Calu3 (cell line): ENCODE data around the gene FBXO15. TPM values are rescaled to one million over a fixed set of nuclear protein-coding genes. Genes with fewer than 3 reads are reported as not detected.

ENCODE experiments used
- BruUV-seq: library from RNA; stranded (reverse); fragments of 400-500 nt; replicated peaks from 2 replicates; lab custom pipeline; 2021; lab: Mats Ljungman, UMichigan
- CTCF ChIA-PET: fragments of 300-600 bp; sonication (Branson Sonifier 250); formaldehyde crosslinking; loops from one replicate; lab custom pipeline; 2022; ENCODE audit warnings: antibody characterized with exemption; lab: Charles Lee
- DNase-seq: peaks from one replicate; pipeline ENCODE4 v3.0.0; 2022
- H3K27ac Mint-ChIP-seq: one replicate; pipeline ENCODE4 v1.8.0; 2022; ENCODE audit warnings: mixed read lengths; ENCODE audit not compliant: unreplicated experiment
- H3K27me3 Mint-ChIP-seq: one replicate; pipeline ENCODE4 v1.8.0; 2022; ENCODE audit warnings: mixed read lengths; ENCODE audit not compliant: unreplicated experiment
- H3K36me3 Mint-ChIP-seq: one replicate; pipeline ENCODE4 v1.8.0; 2022; ENCODE audit warnings: mild to moderate bottlenecking, moderate library complexity, mixed read lengths; ENCODE audit not compliant: insufficient read depth, unreplicated experiment
- H3K4me1 Mint-ChIP-seq: one replicate; pipeline ENCODE4 v1.8.0; 2022; ENCODE audit warnings: mild to moderate bottlenecking, low read depth, mixed read lengths; ENCODE audit not compliant: unreplicated experiment
- H3K4me3 Mint-ChIP-seq: one replicate; pipeline ENCODE4 v1.8.0; 2022; ENCODE audit warnings: mild to moderate bottlenecking, low read depth, moderate library complexity, mixed read lengths; ENCODE audit not compliant: unreplicated experiment
- H3K9me3 Mint-ChIP-seq: one replicate; pipeline ENCODE4 v1.8.0; 2022; ENCODE audit warnings: low read depth, mixed read lengths; ENCODE audit not compliant: unreplicated experiment
- CTCF ChIP-seq: fragments of 200-600 bp; IDR thresholded peaks from one replicate; pipeline ENCODE4 v1.8.0; 2022; ENCODE audit warnings: antibody characterized with exemption; ENCODE audit not compliant: unreplicated experiment
- intact Hi-C: fragments of 100-400 bp; cut with micrococcal nuclease; formaldehyde crosslinking; loops from one replicate; pipeline ENCODE4 v1.10.0; 2022; ENCODE audit not compliant: unreplicated experiment
- total RNA-seq: library from RNA; stranded (reverse); gene quantifications from 2 replicates; pipeline ENCODE4 v1.2.3, GENCODE V29; 2022

FBXO15 gene
- total RNA-seq, 1 experiment from 2014 or later = 1.5 TPM

GRCh38 chr18:74113711-74114110 lies 33.9 kb downstream of the FBXO15 start:
- H3K9me3 Mint-ChIP-seq = peaks cover 2% of the 10 kb centered on the region
- intact Hi-C loops = no loop called here
- DNase-seq = no peak
- H3K27me3 Mint-ChIP-seq = no peaks in the 10 kb centered on the region
- BruUV-seq = no TSS peak
- H3K4me1 Mint-ChIP-seq = no peaks in the 10 kb centered on the region
- no peak overlapping the region for H3K4me3 Mint-ChIP-seq
- TF ChIP-seq CTCF = no peak
- CTCF ChIA-PET = interaction anchor here (1.2 kb wide), 1 partner anchor 22 kb away, joined by 3 read pairs; no protein-coding TSS in a partner anchor
- no peaks in the 10 kb centered on the region for H3K36me3 Mint-ChIP-seq
- H3K27ac Mint-ChIP-seq = no peak overlapping the region

GRCh38 chr18:74110976-74111375 lies 36.7 kb downstream of the FBXO15 start:
- Mint-ChIP-seq H3K36me3 (no peaks in the 10 kb centered on the region), H3K4me1 (no peaks in the 10 kb centered on the region), H3K27ac (no peak overlapping the region), H3K4me3 (no peak overlapping the region), H3K27me3 (no peaks in the 10 kb centered on the region), H3K9me3 (peaks cover 5% of the 10 kb centered on the region)
- intact Hi-C loops = no loop called here
- TF ChIP-seq CTCF = no peak
- DNase-seq = no peak
- CTCF ChIA-PET = interaction anchor here (0.6 to 0.7 kb wide), 2 partner anchors 26 to 847 kb away, joined by 3 to 4 read pairs; no protein-coding TSS in a partner anchor
- BruUV-seq = no TSS peak

GRCh38 chr18:74110149-74110548 lies 37.5 kb downstream of the FBXO15 start:
- Mint-ChIP-seq H3K27me3 (no peaks in the 10 kb centered on the region), H3K9me3 (peaks cover 5% of the 10 kb centered on the region), H3K27ac (no peak overlapping the region), H3K36me3 (no peaks in the 10 kb centered on the region), H3K4me1 (no peaks in the 10 kb centered on the region), H3K4me3 (no peak overlapping the region)
- TF ChIP-seq CTCF = no peak
- DNase-seq = no peak
- intact Hi-C loops = no loop called here
- BruUV-seq = no TSS peak
- CTCF ChIA-PET = no interaction called here

GRCh38 chr18:74108460-74108859 lies 39.2 kb downstream of the FBXO15 start:
- Mint-ChIP-seq H3K4me3 (no peak overlapping the region), H3K4me1 (no peaks in the 10 kb centered on the region), H3K36me3 (no peaks in the 10 kb centered on the region), H3K27ac (no peak overlapping the region), H3K27me3 (no peaks in the 10 kb centered on the region), H3K9me3 (peaks cover 5% of the 10 kb centered on the region)
- CTCF ChIA-PET = no interaction called here
- TF ChIP-seq CTCF = no peak
- intact Hi-C loops = no loop called here
- no TSS peak for BruUV-seq
- DNase-seq = no peak
